ENCODE results near the gene S100A9. TPM values are rescaled to one million over a fixed set of nuclear protein-coding genes. Genes with fewer than 3 reads are reported as not detected.

The S100A9 gene
- total and polyA plus RNA-seq, 7 donors, result 73.4 to 943 (median 308) TPM

DNA sequence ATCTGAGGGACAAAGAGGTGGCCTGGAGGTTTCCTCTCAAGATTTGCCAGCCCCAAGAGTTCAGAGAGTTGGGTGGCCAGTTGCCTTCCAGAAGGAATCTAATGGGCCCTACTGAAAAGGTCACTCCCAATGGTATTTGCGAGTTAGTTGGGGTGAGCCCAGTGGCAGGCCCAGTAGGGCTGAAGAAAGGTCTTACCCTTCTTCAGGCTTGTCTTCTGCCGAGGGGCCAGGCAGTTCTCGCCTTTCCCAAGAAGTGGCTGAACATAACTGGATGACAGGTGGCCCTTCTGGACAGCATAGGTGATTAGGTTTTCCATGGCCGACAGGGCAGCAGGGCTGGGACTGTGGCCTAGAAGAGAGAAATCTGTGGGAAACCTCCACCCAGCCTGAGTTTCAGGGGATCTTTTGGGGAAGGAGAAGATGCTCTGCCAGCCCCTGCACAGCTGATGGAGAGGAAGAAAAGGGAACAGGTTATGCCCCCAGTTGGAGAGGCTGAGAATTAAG is 16.2 kb upstream of the S100A9 start:
- no peaks in the 10 kb centered on the region for H3K36me3 ChIP-seq
- H3K4me3 ChIP-seq, result no peak overlapping the region
- no peaks in the 10 kb centered on the region for H3K9me3 ChIP-seq
- DNase-seq, result no peak
- H3K4me1 ChIP-seq, result no peaks in the 10 kb centered on the region
- 92 to 95% methylated on average over 4 of the region's 4 CpGs for WGBS, 2 donors
- intact Hi-C loops (cut with DNase I), result no loop called here
- no peak overlapping the region for H3K27ac ChIP-seq
- H3K27me3 ChIP-seq, result no peaks in the 10 kb centered on the region
- TF ChIP-seq, protein P1, sequence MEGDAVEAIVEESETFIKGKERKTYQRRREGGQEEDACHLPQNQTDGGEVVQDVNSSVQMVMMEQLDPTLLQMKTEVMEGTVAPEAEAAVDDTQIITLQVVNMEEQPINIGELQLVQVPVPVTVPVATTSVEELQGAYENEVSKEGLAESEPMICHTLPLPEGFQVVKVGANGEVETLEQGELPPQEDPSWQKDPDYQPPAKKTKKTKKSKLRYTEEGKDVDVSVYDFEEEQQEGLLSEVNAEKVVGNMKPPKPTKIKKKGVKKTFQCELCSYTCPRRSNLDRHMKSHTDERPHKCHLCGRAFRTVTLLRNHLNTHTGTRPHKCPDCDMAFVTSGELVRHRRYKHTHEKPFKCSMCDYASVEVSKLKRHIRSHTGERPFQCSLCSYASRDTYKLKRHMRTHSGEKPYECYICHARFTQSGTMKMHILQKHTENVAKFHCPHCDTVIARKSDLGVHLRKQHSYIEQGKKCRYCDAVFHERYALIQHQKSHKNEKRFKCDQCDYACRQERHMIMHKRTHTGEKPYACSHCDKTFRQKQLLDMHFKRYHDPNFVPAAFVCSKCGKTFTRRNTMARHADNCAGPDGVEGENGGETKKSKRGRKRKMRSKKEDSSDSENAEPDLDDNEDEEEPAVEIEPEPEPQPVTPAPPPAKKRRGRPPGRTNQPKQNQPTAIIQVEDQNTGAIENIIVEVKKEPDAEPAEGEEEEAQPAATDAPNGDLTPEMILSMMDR (IDR thresholded peaks at IDR 0.05), result no peak
- TF ChIP-seq EP300 (IDR thresholded peaks at IDR 0.05), result no peak
- TF ChIP-seq POLR2A (IDR thresholded peaks at IDR 0.05), result no peak
- no peak for TF ChIP-seq POLR2AphosphoS5 (IDR thresholded peaks at IDR 0.05)

DNA sequence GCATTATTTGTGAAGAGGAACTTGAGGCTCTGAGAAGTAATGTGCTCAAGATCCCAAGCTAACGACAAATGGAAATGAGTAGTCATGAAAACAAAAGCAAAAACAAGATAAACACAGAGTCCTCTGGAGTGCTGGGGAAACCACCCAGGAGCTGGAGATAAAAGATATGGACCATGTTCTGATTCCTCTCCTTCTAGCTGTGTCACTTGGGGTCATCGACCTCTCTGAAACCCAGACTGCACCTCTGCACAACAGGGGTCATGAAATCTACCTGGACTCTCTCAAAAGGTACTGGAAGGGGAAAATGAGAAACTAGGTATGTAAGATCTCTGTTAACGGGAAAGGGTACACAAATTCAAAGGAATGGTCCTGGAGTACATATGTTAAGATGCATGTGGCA is 15.5 kb upstream of the S100A9 start:
- no peak for DNase-seq
- Histone ChIP-seq H3K4me3 (no peak overlapping the region), H3K27ac (no peak overlapping the region), H3K9me3 (no peaks in the 10 kb centered on the region), H3K27me3 (no peaks in the 10 kb centered on the region), H3K4me1 (no peaks in the 10 kb centered on the region), H3K36me3 (no peaks in the 10 kb centered on the region)
- intact Hi-C loops (cut with DNase I), result no loop called here
- WGBS, 2 donors, result 83 to 87% methylated on average over 3 of the region's 3 CpGs
- TF ChIP-seq POLR2A (IDR thresholded peaks at IDR 0.05), result no peak
- TF ChIP-seq, protein P1 (IDR thresholded peaks at IDR 0.05), result no peak
- no peak for TF ChIP-seq EP300 (IDR thresholded peaks at IDR 0.05)
- TF ChIP-seq POLR2AphosphoS5 (IDR thresholded peaks at IDR 0.05), result no peak

DNA sequence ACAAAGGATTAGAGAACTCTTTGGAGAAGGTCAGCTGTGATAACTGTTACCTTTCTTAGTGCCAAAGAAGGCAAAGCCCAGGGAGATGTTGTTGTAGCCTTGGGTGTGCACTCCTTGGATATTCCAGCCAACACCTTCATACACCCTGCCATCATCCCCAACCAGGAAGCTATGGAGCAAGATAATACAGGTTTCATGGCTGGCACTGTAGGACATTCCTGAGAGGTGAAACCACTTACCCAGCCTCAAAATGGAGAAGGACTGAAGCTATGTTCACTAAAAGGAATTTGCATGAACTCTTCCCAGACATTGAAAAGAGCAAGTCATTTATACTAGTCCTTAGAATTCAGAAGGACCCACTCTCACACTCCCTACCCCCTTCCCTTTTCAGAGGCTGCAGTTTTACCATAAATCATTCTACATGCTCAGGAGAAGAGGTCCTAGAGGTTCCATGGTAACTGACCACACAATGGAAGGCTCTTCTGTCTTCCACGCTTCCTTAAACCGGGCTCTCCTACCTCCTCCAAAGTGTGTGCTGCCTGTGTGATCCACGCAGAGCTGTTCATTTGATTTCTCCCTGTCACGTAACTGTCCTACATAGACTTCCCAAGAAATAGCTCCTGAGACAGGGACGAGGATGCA is 14.5 kb upstream of the S100A9 start:
- TF ChIP-seq EP300 (IDR thresholded peaks at IDR 0.05) (no peak), POLR2A (IDR thresholded peaks at IDR 0.05) (no peak), POLR2AphosphoS5 (IDR thresholded peaks at IDR 0.05) (no peak)
- TF ChIP-seq, protein P1 (IDR thresholded peaks at IDR 0.05), result no peak
- Histone ChIP-seq H3K36me3 (no peaks in the 10 kb centered on the region), H3K4me1 (no peaks in the 10 kb centered on the region), H3K4me3 (no peak overlapping the region), H3K27ac (no peak overlapping the region), H3K27me3 (peaks cover 0 to 6% (median 0%) of the 10 kb centered on the region in 3 donors), H3K9me3 (no peaks in the 10 kb centered on the region)
- intact Hi-C loops (cut with DNase I), result no loop called here
- DNase-seq, result no peak
- WGBS, 2 donors, result 31 to 39% methylated on average over 5 of the region's 5 CpGs

DNA sequence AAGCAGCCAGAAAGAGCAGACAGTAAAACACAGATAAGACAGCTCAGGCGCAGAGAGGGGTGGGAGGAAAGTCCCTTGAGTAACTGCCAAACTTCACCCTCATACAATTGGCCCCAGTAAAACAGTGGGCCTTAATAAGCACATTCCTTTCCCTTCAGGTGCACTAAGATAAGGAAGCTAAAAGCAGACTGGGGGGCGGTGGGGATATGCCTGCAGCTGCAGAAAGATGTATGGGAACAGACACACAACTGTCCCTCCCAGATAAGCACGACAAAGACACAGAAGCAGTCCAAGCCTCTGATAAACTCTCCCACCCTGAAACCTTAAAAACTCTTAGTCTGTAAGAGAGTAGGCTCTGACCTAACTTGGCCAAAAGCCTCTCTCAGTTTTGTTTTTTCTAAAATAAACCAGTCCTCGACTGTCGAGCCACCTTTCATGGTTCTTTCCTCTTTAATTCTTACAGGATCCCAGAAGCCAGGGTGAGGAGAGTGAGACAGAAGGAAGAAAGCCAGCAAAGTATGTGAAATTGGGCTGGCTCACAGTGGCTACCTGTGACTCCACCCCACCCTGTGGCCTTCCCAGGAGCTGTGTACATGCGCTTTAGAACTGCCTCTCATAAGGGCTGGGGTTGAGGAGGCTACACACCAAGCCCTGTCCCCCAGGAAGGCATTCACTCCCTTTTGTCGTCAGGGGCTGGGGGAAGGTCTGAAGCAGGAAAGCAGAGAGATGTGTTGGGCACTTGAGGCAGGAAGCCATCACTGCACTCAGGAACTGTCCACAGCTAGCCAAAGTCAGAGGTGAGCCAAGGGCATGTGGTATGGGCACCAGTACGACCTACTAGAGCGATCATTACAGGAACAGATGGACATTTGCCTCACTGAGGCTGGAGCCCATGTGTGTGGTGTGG is 13.6 kb upstream of the S100A9 start:
- H3K36me3 ChIP-seq, result no peaks in the 10 kb centered on the region
- no peaks in the 10 kb centered on the region for H3K4me1 ChIP-seq
- 42 to 48% methylated on average over 9 of the region's 9 CpGs for WGBS, 2 donors
- H3K9me3 ChIP-seq, result no peaks in the 10 kb centered on the region
- DNase-seq, result no peak
- intact Hi-C loops (cut with DNase I), result no loop called here
- peaks cover 0 to 8% (median 0%) of the 10 kb centered on the region in 3 donors for H3K27me3 ChIP-seq
- no peak for TF ChIP-seq POLR2A (IDR thresholded peaks at IDR 0.05)
- TF ChIP-seq POLR2AphosphoS5 (IDR thresholded peaks at IDR 0.05), result no peak
- TF ChIP-seq, protein P1 (IDR thresholded peaks at IDR 0.05), result no peak
- TF ChIP-seq EP300 (IDR thresholded peaks at IDR 0.05), result no peak
- H3K4me3 ChIP-seq, result no peak overlapping the region
- no peak overlapping the region for H3K27ac ChIP-seq
